Measurements from ENCODE around the gene ARL6IP5. TPM values are rescaled to one million over a fixed set of nuclear protein-coding genes. Genes with fewer than 3 reads are reported as not detected.

ARL6IP5 gene
- total RNA-seq, 1 experiment from 2014 or later = 30.0 TPM

GRCh38 chr3:69058180-69058946, 26.4 kb upstream of the ARL6IP5 start:
- no peaks in the 10 kb centered on the region for H3K4me1 ChIP-seq (ENCODE audit: control insufficient read depth in 1 of 2, insufficient read depth in 2 of 2, low read length in 2 of 2)
- H3K36me3 ChIP-seq (ENCODE audit: control insufficient read depth in 1 of 2, insufficient read depth in 2 of 2, low read length in 2 of 2) = peaks cover 27 to 46% of the 10 kb centered on the region in 2 experiments
- H3K4me3 ChIP-seq (replicated peaks in 1 of 2; ENCODE audit: low read depth in 1 of 2, low read length in 2 of 2) = no peak overlapping the region
- intact Hi-C loops (cut with micrococcal nuclease) = no loop called here
- BruUV-seq (replicated peaks) = no TSS peak
- no peaks in the 10 kb centered on the region for H3K27me3 ChIP-seq (ENCODE audit: insufficient read depth, low read length)
- no peak overlapping the region for H3K9ac ChIP-seq (ENCODE audit: low read length)
- ChIA-PET POLR2A (no interaction called here), RAD21 (ENCODE audit: low non-redundant PET in 1 of 2, low total read pairs in 2 of 2, uncharacterized antibody in 2 of 2, unreplicated experiment in 2 of 2) (no interaction called here), CTCF (no interaction called here)
- DNase-seq (ENCODE audit: low read depth, low spot score) = no peak
- H3K9me3 ChIP-seq (ENCODE audit: control insufficient read depth in 1 of 2, insufficient read depth in 1 of 2, low read depth in 1 of 2, low read length in 2 of 2) = no peaks in the 10 kb centered on the region
- TF ChIP-seq SIN3A (IDR thresholded peaks at IDR 0.05; ENCODE audit: low read depth) = no peak
- TF ChIP-seq ZBTB33 (IDR thresholded peaks at IDR 0.05; ENCODE audit: extremely low read depth, insufficient replicate concordance, low read length) = no peak
- TF ChIP-seq MAX (IDR thresholded peaks at IDR 0.05) = no peak
- TF ChIP-seq, protein P1, sequence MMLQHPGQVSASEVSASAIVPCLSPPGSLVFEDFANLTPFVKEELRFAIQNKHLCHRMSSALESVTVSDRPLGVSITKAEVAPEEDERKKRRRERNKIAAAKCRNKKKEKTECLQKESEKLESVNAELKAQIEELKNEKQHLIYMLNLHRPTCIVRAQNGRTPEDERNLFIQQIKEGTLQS (IDR thresholded peaks at IDR 0.05) = no peak
- H3K4me2 ChIP-seq (ENCODE audit: low read length) = no peak overlapping the region
- H2AFZ ChIP-seq (ENCODE audit: low read depth, low read length, poor library complexity, severe bottlenecking) = no peak overlapping the region
- ATAC-seq = no peak
- no peaks in the 10 kb centered on the region for H3K79me2 ChIP-seq (ENCODE audit: insufficient read depth, low read length)
- no peak overlapping the region for H3K27ac ChIP-seq (ENCODE audit: low read depth, low read length)
- no peaks in the 10 kb centered on the region for H4K20me1 ChIP-seq (ENCODE audit: insufficient read depth)
- no peaks in the 10 kb centered on the region for H3K9me2 ChIP-seq (ENCODE audit: insufficient read depth)

- RAD21 ChIA-PET (ENCODE audit: low non-redundant PET in 1 of 2, low total read pairs in 2 of 2, uncharacterized antibody in 2 of 2, unreplicated experiment in 2 of 2) = no interaction called here
- Histone ChIP-seq H3K4me1 (ENCODE audit: control insufficient read depth in 1 of 2, insufficient read depth in 2 of 2, low read length in 2 of 2) (no peaks in the 10 kb centered on the region), H3K27me3 (ENCODE audit: insufficient read depth, low read length) (no peaks in the 10 kb centered on the region), H4K20me1 (ENCODE audit: insufficient read depth) (no peaks in the 10 kb centered on the region), H3K79me2 (ENCODE audit: insufficient read depth, low read length) (no peaks in the 10 kb centered on the region), H3K9ac (ENCODE audit: low read length) (no peak overlapping the region), H3K9me2 (ENCODE audit: insufficient read depth) (no peaks in the 10 kb centered on the region), H3K9me3 (ENCODE audit: control insufficient read depth in 1 of 2, insufficient read depth in 1 of 2, low read depth in 1 of 2, low read length in 2 of 2) (no peaks in the 10 kb centered on the region), H3K4me2 (ENCODE audit: low read length) (no peak overlapping the region), H3K36me3 (ENCODE audit: control insufficient read depth in 1 of 2, insufficient read depth in 2 of 2, low read length in 2 of 2) (peaks cover 27 to 46% of the 10 kb centered on the region in 2 experiments), H2AFZ (ENCODE audit: low read depth, low read length, poor library complexity, severe bottlenecking) (no peak overlapping the region), H3K4me3 (replicated peaks in 1 of 2; ENCODE audit: low read depth in 1 of 2, low read length in 2 of 2) (no peak overlapping the region), H3K27ac (ENCODE audit: low read depth, low read length) (no peak overlapping the region)
- intact Hi-C loops (cut with micrococcal nuclease) = no loop called here
- no TSS peak for BruUV-seq (replicated peaks)
- no peak for ATAC-seq
- no peak for DNase-seq (ENCODE audit: low read depth, low spot score)
- CTCF ChIA-PET = no interaction called here
- POLR2A ChIA-PET = no interaction called here
- TF ChIP-seq CBX3 (IDR thresholded peaks at IDR 0.05; ENCODE audit: low read depth) (no peak), TCF7L2 (IDR thresholded peaks at IDR 0.05; ENCODE audit: borderline replicate concordance, extremely low read depth, insufficient read depth, insufficient read length) (no peak), YY1 (IDR thresholded peaks at IDR 0.05; ENCODE audit: extremely low read depth, insufficient replicate concordance, low read depth, low read length) (no peak), ELF1 (IDR thresholded peaks at IDR 0.05; ENCODE audit: borderline replicate concordance, low read depth) (no peak), ZFX (IDR thresholded peaks at IDR 0.05) (no peak), EZH2 (IDR thresholded peaks at IDR 0.05) (no peak), EGR1 (IDR thresholded peaks at IDR 0.05; ENCODE audit: low read depth) (no peak), POLR2AphosphoS5 (IDR thresholded peaks at IDR 0.05; ENCODE audit: low read depth, low read length) (no peak)
- TF ChIP-seq, protein P2, sequence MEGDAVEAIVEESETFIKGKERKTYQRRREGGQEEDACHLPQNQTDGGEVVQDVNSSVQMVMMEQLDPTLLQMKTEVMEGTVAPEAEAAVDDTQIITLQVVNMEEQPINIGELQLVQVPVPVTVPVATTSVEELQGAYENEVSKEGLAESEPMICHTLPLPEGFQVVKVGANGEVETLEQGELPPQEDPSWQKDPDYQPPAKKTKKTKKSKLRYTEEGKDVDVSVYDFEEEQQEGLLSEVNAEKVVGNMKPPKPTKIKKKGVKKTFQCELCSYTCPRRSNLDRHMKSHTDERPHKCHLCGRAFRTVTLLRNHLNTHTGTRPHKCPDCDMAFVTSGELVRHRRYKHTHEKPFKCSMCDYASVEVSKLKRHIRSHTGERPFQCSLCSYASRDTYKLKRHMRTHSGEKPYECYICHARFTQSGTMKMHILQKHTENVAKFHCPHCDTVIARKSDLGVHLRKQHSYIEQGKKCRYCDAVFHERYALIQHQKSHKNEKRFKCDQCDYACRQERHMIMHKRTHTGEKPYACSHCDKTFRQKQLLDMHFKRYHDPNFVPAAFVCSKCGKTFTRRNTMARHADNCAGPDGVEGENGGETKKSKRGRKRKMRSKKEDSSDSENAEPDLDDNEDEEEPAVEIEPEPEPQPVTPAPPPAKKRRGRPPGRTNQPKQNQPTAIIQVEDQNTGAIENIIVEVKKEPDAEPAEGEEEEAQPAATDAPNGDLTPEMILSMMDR (IDR thresholded peaks at IDR 0.05 in 2 of 3, conservative IDR thresholded peaks at IDR 0.05 in 1 of 3; ENCODE audit: borderline replicate concordance in 1 of 3, insufficient read depth in 1 of 3, low read depth in 2 of 3, low read length in 2 of 3) = no peak
These were observed 25.9 kb upstream of the ARL6IP5 start for GRCh38 chr3:69058947-69059224.

All from HCT116 (cell line).